ENCODE results near the gene XPC.

Gene XPC

GRCh38 chr3:14169871-14170270, 8.5 kb downstream of the XPC start:
- FAIRE-seq = no peak

DNA sequence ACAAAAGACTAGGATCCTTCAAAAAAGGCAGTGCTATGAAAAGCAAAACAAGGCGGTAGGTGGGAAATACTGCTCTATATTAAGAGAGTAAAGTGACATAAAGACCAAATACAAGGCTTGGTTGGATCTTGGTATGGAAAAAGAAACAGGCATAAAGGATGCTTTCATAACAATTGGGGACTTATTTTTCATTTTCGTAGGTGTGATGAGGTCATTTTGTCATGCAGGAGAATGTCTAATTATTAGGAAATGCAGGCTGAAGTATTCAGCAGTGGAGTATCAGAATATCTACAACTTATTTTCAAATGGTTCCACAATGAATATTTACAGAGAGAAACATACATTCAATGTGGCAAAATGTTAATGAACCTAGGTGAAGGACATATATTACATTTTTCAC, 9.0 kb downstream of the XPC start:
- FAIRE-seq = no peak

- FAIRE-seq = no peak
Measured at GRCh38 chr3:14166877-14167603, 11.4 kb downstream of the XPC start.

- FAIRE-seq = no peak
Measured at GRCh38 chr3:14162178-14162577, 16.2 kb downstream of the XPC start.

- FAIRE-seq = no peak
Measured at GRCh38 chr3:14161282-14161681, 17.1 kb downstream of the XPC start.

GRCh38 chr3:14159426-14159825, 19.0 kb downstream of the XPC start:
- no peak for FAIRE-seq

DNA sequence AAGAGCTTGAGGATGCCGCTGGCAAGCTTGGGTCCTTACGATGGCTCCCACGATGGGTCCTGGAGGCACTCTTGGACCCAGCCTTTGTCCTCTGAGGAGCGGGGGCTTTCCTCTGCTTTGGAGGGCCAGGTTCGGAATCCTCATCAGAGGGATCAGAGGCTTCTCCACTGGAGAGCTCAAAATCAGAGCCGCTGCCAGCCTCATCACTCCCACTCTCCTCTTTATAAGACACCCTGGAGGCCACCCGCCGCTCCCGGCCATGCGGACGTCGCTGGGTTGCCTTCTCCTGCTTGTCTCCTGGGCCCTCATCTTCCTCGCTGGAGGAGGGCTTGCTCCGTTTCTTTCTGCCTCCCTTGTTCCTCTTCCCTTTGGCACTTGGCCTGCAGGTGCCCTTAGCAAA, 20.0 kb downstream of the XPC start:
- FAIRE-seq = no peak

DNA sequence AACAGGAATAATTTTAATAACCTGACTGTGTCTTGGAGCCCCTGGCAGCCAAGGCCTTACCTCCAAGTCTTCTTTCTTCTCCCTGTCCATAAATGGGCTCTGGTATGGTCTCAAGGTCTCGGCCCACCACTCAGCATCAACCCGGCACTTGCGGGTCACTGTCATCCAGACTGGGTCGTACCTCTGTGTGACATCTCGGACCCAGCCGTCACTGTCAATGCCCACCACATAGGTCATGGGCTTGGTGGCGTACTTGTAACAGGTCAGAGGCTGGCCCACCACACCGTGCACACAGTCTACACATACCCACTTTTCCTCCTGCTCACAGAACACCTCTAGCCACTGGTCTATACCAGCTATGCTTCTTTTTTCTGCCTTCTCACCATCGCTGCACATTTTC, 20.4 kb downstream of the XPC start:
- no peak for FAIRE-seq

GRCh38 chr3:14156843-14157561, 21.4 kb downstream of the XPC start:
- FAIRE-seq = no peak

DNA sequence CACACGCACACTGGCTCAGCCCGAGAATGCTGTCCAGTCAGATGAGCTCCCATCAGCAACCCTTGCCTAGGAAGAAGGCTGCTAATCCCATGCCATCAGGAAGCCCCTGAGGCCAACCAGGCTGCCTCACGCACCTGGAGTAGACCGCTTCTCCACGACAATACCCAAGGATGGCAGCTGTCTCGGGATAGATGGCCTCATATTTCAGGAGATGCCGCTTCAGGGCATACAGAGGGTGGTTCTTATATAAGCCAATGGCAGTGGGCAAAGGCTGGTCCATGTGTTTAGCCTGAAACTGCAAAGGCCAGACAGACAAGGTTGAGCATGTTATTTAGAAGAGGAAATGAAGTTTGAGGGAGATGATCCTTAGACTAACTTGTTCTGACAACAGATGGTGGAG, 22.2 kb downstream of the XPC start:
- FAIRE-seq = no peak

- FAIRE-seq = no peak
Measured at GRCh38 chr3:14154895-14155440, 23.4 kb downstream of the XPC start.

- FAIRE-seq = no peak
Measured at GRCh38 chr3:14154276-14154675, 24.1 kb downstream of the XPC start.

- no peak for FAIRE-seq
Measured at GRCh38 chr3:14153663-14154062, 24.7 kb downstream of the XPC start.

DNA sequence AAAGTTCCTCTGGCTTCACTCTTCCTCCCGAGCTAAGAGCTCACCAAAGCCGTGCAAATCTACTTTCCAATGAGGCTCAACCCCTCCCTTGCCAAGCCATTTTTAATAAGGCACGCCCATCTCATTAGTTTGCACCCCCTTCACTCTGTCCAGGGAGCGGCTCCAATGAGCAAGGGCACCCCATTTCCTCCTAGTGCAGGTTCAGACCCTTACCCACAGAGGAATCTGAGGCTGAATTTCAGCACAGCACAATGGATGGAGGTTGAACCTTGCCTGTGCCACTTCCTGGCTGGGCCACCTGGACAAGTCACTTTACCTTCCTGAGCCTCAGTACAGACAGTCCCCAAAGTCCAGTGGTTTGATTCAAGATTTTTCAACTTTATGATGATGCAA, 25.4 kb downstream of the XPC start:
- no peak for FAIRE-seq

GRCh38 chr3:14152233-14152962, 26.0 kb downstream of the XPC start:
- FAIRE-seq = no peak

DNA sequence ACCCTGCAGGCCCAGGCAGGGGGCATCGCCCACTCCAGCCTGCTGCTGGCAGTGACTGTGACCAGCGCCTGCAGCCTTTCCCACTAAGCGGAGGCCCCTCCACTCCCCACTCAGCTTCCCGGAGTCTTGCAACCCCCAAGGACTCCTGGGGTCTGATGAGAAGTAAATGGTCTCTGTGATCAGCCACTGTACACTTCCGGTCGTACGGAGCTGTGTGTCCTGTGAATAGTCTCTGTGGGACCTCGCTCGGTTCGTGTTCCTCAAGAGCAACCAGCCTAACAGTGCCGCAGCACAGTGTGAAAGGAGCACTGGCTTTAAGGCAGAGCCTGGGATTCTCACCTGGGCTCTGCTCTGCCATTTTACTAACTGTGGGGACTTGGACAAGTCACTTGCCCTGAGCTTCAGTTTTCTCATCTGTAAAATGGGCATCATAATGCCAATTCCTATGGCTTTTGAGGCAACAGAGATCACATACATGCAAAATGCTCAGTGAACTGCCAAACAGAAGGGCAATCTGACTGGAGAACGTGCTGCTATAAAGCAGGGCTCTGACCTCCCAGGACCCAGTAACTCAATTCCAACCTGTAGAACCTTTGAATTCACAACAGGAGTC, 26.8 kb downstream of the XPC start:
- no peak for FAIRE-seq

DNA sequence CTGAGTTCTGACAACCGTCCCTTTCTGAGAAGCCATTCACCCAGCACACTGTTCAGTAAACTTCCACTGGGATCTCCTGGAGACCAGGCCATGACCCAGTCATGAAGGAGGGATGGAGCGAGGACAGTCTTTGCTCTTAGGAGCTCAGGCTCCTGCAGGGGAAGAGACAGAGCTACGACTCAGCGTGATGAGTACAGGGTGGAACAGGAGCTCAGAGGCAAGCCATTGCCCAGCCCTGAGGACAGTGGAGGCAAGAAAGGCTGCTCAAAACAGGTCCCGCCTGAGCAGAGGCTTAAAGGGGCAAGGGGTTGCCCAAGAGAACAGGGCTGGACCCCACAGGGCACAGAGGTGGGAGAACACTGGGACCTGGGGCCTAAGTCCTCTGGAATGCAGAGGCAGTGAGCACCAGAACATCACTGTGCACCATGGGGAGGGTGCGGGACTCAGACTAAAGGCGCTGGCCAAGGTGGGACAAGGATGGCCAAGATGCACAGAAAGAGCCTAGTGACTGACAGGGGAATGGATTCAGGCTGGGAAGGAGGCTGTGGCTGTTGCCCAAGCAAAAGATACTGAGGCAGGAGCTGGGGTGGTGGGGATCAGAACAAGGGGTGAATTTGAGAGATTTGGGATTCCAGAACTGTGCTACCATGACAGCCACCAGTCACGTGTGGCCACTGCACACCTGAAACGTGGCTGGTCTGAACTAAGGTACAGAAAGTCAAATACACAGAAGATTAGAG, 27.7 kb downstream of the XPC start:
- FAIRE-seq = no peak

GRCh38 chr3:14150078-14150477, 28.3 kb downstream of the XPC start:
- FAIRE-seq = no peak

GRCh38 chr3:14148041-14148985, 30.1 kb downstream of the XPC start:
- no peak for FAIRE-seq

GRCh38 chr3:14147617-14148016, 30.8 kb downstream of the XPC start:
- no peak for FAIRE-seq

DNA sequence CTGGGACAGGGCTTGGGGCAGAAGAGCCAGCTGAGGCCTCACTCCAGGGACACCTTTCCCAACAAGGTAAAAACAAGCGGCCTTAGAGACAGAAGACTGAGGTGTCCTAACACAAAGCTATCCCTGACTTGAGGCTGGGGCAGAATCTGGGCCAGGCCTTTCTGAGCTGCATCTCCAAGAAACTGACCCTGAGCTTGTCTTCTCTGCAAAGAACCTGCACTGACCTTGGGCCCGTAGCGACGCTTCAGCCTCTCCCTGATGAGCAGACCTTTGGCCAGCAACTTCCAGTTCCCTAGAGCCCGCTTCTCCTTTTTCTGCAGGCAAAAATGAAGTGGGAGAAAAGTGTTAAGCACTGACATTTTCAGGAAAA, 31.4 kb downstream of the XPC start:
- FAIRE-seq = no peak
